ENCODE data around the gene OR10P1.

Gene OR10P1

GRCh38 chr12:55657212-55657611, 20.5 kb downstream of the OR10P1 start:
- H3K27ac ChIP-seq, result no peak overlapping the region
- H4K20me1 ChIP-seq, result no peaks in the 10 kb centered on the region
- TF ChIP-seq Cebpa-rat (IDR thresholded peaks at IDR 0.05), result no peak
- no peaks in the 10 kb centered on the region for H3K36me3 ChIP-seq
- no peaks in the 10 kb centered on the region for H3K27me3 ChIP-seq
- peaks cover 0 to 17% (median 8%) of the 10 kb centered on the region in 11 experiments; a peak in 16 of 22 replicates for H3K9me3 ChIP-seq (replicated peaks in 1 of 11)
- H3K4me1 ChIP-seq, result peaks cover 0 to 8% (median 0%) of the 10 kb centered on the region in 10 experiments; a peak in 4 of 20 replicates
- no peak overlapping the region for H3K4me2 ChIP-seq
- no peak overlapping the region for H3K9ac ChIP-seq
- H3K4me3 ChIP-seq, result no peak overlapping the region

DNA sequence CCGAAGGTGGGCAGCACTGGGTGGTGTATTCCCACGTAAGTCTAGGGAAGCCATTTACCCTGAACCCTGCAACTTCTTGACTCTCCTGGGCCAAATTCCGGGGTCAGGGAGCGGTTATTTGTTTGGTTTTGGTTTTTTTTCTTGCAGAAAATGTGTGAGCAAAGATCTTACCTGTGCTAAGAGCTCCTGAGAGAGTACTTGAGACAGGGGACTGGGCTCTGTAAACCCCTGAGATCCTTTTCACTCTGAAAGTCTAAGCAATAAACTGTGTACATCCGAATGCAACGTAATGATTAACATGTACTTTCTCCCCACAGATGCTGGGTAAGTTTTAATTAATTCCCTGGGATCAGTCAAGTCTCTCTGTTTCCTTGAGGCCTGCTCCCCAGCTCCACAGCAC, 21.5 kb downstream of the OR10P1 start:
- H4K20me1 ChIP-seq, result no peaks in the 10 kb centered on the region
- TF ChIP-seq Cebpa-rat (IDR thresholded peaks at IDR 0.05), result no peak
- no peak overlapping the region for H3K4me3 ChIP-seq
- no peaks in the 10 kb centered on the region for H3K36me3 ChIP-seq
- H3K4me1 ChIP-seq, result peaks cover 0 to 10% (median 2%) of the 10 kb centered on the region in 10 experiments; a peak in 6 of 20 replicates
- peaks cover 0 to 7% (median under 1%) of the 10 kb centered on the region in 11 experiments; a peak in 10 of 22 replicates for H3K9me3 ChIP-seq (replicated peaks in 1 of 11)
- no peak overlapping the region for H3K9ac ChIP-seq
- no peak overlapping the region for H3K4me2 ChIP-seq
- no peak overlapping the region for H3K27ac ChIP-seq
- H3K27me3 ChIP-seq, result no peaks in the 10 kb centered on the region

DNA sequence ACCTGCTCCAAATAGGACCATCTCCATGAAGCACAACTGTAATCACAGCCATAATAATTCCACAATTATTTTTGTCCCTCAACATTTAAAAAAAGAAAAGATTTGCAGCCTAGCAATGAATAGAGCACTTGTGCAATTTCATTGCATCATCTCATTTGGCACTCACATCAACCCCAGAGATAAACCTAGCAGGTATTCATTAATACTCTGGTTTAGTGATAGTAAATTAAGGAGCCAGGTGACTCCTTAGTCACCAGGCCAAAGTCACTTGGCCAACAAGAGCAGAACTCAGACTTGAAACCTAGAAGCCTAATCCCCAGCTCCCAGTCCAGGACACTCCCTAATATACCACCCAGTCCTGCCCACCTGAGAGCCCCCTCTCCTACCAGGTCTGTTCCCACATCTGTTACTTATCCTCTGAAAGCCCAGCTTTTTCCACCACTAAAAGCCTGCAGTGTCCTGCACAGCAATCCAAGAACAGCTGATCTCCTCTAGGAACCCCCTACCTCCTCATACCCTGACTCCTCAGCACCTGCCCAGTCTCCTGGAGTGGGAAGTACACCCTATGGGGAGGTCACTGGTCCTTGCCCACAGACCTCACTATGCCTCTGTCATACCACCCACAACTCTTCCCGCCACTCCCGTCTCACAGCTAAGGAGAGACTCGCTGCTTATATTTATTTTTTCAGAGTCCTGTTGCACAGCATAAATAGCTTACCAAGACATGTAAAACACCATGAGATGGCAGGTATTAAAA, 22.1 kb downstream of the OR10P1 start:
- Histone ChIP-seq H3K27ac (no peak overlapping the region), H4K20me1 (no peaks in the 10 kb centered on the region), H3K9ac (no peak overlapping the region), H3K9me3 (replicated peaks in 1 of 11) (peaks cover 0 to under 1% (median 0%) of the 10 kb centered on the region in 11 experiments; a peak in 1 of 22 replicates), H3K4me1 (peaks cover 0 to 13% (median 7%) of the 10 kb centered on the region in 10 experiments; a peak in 6 of 20 replicates), H3K27me3 (no peaks in the 10 kb centered on the region), H3K36me3 (no peaks in the 10 kb centered on the region), H3K4me2 (no peak overlapping the region), H3K4me3 (no peak overlapping the region)
- TF ChIP-seq Cebpa-rat (IDR thresholded peaks at IDR 0.05), result no peak

- no peak overlapping the region for H3K4me3 ChIP-seq
- H3K9me3 ChIP-seq (replicated peaks in 1 of 11), result no peaks in the 10 kb centered on the region
- no peak overlapping the region for H3K4me2 ChIP-seq
- peaks cover 0 to 13% (median 7%) of the 10 kb centered on the region in 10 experiments; a peak in 6 of 20 replicates for H3K4me1 ChIP-seq
- TF ChIP-seq Cebpa-rat (IDR thresholded peaks at IDR 0.05), result no peak
- no peak overlapping the region for H3K9ac ChIP-seq
- H3K27me3 ChIP-seq, result no peaks in the 10 kb centered on the region
- no peaks in the 10 kb centered on the region for H3K36me3 ChIP-seq
- no peaks in the 10 kb centered on the region for H4K20me1 ChIP-seq
- no peak overlapping the region for H3K27ac ChIP-seq
Observed at GRCh38 chr12:55659486-55660385, 23.0 kb downstream of the OR10P1 start.

DNA sequence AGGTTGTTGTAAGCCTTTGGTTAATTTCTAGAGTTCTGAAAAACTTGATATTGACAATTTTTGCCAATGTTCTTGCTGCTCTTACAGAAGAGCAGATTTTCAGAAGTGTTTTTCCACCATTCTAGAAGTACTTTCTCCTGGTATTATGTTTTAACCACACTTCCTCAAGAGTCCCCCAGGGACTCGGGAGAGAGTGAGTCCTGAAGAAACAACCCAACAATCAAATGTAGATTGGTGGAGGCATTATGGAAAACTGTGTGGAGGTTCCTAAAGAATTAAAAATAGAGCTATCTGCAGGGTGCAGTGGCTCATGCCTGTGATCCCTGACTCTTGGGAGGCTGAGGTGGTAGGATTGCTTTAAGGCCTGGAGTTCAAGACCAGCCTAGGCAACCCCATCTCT, 26.7 kb downstream of the OR10P1 start:
- H3K27me3 ChIP-seq, result no peaks in the 10 kb centered on the region
- no peak overlapping the region for H3K4me3 ChIP-seq
- H3K36me3 ChIP-seq, result no peaks in the 10 kb centered on the region
- no peak overlapping the region for H3K9ac ChIP-seq
- H4K20me1 ChIP-seq, result no peaks in the 10 kb centered on the region
- peaks cover 0 to 13% (median 7%) of the 10 kb centered on the region in 10 experiments; a peak in 6 of 20 replicates for H3K4me1 ChIP-seq
- H3K27ac ChIP-seq, result no peak overlapping the region
- peak overlapping the region in 2 of 11 experiments; percentile 16 to 39; a peak in 3 of 22 replicates for H3K4me2 ChIP-seq
- H3K9me3 ChIP-seq (replicated peaks in 1 of 11), result no peaks in the 10 kb centered on the region; a peak in 1 of 22 replicates
- TF ChIP-seq Cebpa-rat (IDR thresholded peaks at IDR 0.05), result no peak

DNA sequence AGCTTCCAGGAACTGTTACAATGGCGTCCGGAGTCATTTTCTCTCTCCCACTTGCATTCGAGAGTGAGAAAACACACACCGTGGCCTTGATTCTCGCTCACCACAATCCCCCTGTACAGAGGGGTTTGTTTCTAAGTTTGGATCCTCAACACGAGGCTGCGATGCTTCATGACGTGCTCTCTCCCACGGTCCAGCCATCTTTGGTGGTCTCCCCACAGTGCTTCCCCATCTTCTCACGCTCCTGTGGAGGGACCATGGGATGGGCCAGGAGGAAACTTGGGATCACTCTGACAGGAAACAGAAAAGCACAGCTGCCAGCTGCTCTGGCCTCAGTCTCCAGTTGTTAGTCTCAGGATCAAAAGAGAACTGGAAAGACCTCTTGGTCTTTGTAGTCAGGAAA, 28.1 kb downstream of the OR10P1 start:
- Histone ChIP-seq H3K4me3 (no peak overlapping the region), H3K4me1 (peaks cover 0 to 13% (median 7%) of the 10 kb centered on the region in 10 experiments; a peak in 6 of 20 replicates), H3K36me3 (no peaks in the 10 kb centered on the region), H3K9me3 (replicated peaks in 1 of 11) (no peaks in the 10 kb centered on the region; a peak in 1 of 22 replicates), H3K4me2 (no peak overlapping the region), H3K27me3 (no peaks in the 10 kb centered on the region), H4K20me1 (no peaks in the 10 kb centered on the region), H3K27ac (no peak overlapping the region), H3K9ac (no peak overlapping the region)
- no peak for TF ChIP-seq Cebpa-rat (IDR thresholded peaks at IDR 0.05)

GRCh38 chr12:55666508-55666907, 29.8 kb downstream of the OR10P1 start:
- Histone ChIP-seq H3K27ac (no peak overlapping the region), H3K36me3 (no peaks in the 10 kb centered on the region), H3K9ac (no peak overlapping the region), H3K4me2 (no peak overlapping the region), H3K27me3 (no peaks in the 10 kb centered on the region), H3K4me1 (peaks cover 0 to 13% (median 6%) of the 10 kb centered on the region in 10 experiments; a peak in 6 of 20 replicates), H3K9me3 (replicated peaks in 1 of 11) (no peaks in the 10 kb centered on the region; a peak in 1 of 22 replicates), H4K20me1 (no peaks in the 10 kb centered on the region), H3K4me3 (no peak overlapping the region)
- no peak for TF ChIP-seq Cebpa-rat (IDR thresholded peaks at IDR 0.05)

- Histone ChIP-seq H3K4me2 (no peak overlapping the region), H3K9ac (no peak overlapping the region), H3K4me3 (no peak overlapping the region), H3K27me3 (no peaks in the 10 kb centered on the region), H3K9me3 (replicated peaks in 1 of 11) (no peaks in the 10 kb centered on the region; a peak in 1 of 22 replicates), H3K4me1 (peaks cover 11 to 26% (median 15%) of the 10 kb centered on the region in 10 experiments), H3K36me3 (no peaks in the 10 kb centered on the region), H4K20me1 (no peaks in the 10 kb centered on the region), H3K27ac (no peak overlapping the region)
- TF ChIP-seq Cebpa-rat (IDR thresholded peaks at IDR 0.05), result no peak
Observed at GRCh38 chr12:55670276-55670675, 33.6 kb downstream of the OR10P1 start.

- H3K27me3 ChIP-seq, result no peaks in the 10 kb centered on the region
- H3K9ac ChIP-seq, result no peak overlapping the region
- no peaks in the 10 kb centered on the region for H3K36me3 ChIP-seq
- TF ChIP-seq Cebpa-rat (IDR thresholded peaks at IDR 0.05), result no peak
- H3K4me1 ChIP-seq, result peaks cover 11 to 40% (median 15%) of the 10 kb centered on the region in 10 experiments
- no peaks in the 10 kb centered on the region; a peak in 1 of 22 replicates for H3K9me3 ChIP-seq (replicated peaks in 1 of 11)
- H3K27ac ChIP-seq, result no peak overlapping the region
- H4K20me1 ChIP-seq, result no peaks in the 10 kb centered on the region
- no peak overlapping the region for H3K4me3 ChIP-seq
- H3K4me2 ChIP-seq, result no peak overlapping the region
Observed at GRCh38 chr12:55671746-55672145, 35.1 kb downstream of the OR10P1 start.

All from BLaER1 treated with 17β-estradiol and CSF1 and Interleukin-3, amounts not matched to agents 10 nM and 100 nM (cell line).